HepG2 (cell line): ENCODE data around the gene PDLIM5. TPM values are rescaled to one million over a fixed set of nuclear protein-coding genes. Genes with fewer than 3 reads are reported as not detected.

Source experiments
- ATAC-seq: fragments of 200-7000 bp; cut with Tn5 transposase; 3 replicates; pipeline ENCODE4 v1.9.1; 2020; ENCODE audit warnings: mild to moderate bottlenecking, moderate library complexity
- BruUV-seq: library from RNA; stranded (reverse); fragments of 400-500 nt; replicated peaks from 2 replicates; lab custom pipeline; 2021; lab: Mats Ljungman, UMichigan
- CTCF ChIA-PET: fragments of 300-600 bp; formaldehyde crosslinking; extraction: SDS; loops from one replicate; lab custom pipeline; 2021; ENCODE audit warnings: low total read pairs, inconsistent platforms, low intra/inter-chr PET ratio; lab: Yijun Ruan, JAX
- POLR2A ChIA-PET: fragments of 350-600 bp; sonication (Branson Sonifier 250); formaldehyde crosslinking; loops from one replicate; lab custom pipeline; 2020; ENCODE audit warnings: antibody characterized with exemption, inconsistent platforms; lab: Yijun Ruan, JAX
- DNase-seq: peaks from one replicate; pipeline ENCODE4 v3.0.0-alpha.2; 2015; ENCODE audit warnings: low spot score
- FAIRE-seq: peaks from 3 replicates; lab custom pipeline; 2011; peaks lifted over from hg19 to GRCh38; lab: Jason Lieb, UNC
- H2AFZ ChIP-seq: one replicate; pipeline ENCODE4 v1.6.1; 2011; ENCODE audit warnings: low read length, inconsistent platforms
- H3K27ac ChIP-seq: fragments of 300-600 bp; 3 replicates; pipeline ENCODE4 v1.8.0; 2011; ENCODE audit warnings: mixed run types, mild to moderate bottlenecking, mixed read lengths, low read length, inconsistent platforms; ENCODE audit not compliant: insufficient read depth; ENCODE audit errors: extremely low read length
- H3K27me3 ChIP-seq, 2 experiments: fragments of 200-600 bp in 1 of 2; 2 replicates in 1 of 2; 3 replicates in 1 of 2; pipeline versions ENCODE4 v1.6.0 to v1.8.0; 2011; ENCODE audit warnings: low read length in 2 of 2, mild to moderate bottlenecking in 2 of 2, moderate library complexity in 2 of 2, inconsistent platforms in 1 of 2; ENCODE audit not compliant: insufficient read depth in 2 of 2, control insufficient read depth in 1 of 2
- H3K36me3 ChIP-seq, 2 experiments: fragments of 200-600 bp in 1 of 2; replicated peaks in 1 of 2; 2 replicates in 1 of 2; 3 replicates in 1 of 2; pipeline versions ENCODE4 v1.5.1 to v1.8.0; 2011; ENCODE audit warnings: low read length in 2 of 2, inconsistent platforms in 1 of 2; ENCODE audit not compliant: insufficient read depth in 2 of 2, control insufficient read depth in 1 of 2
- H3K4me1 ChIP-seq: 2 replicates; pipeline ENCODE4 v1.5.1; 2012; ENCODE audit warnings: low read length, inconsistent platforms; ENCODE audit not compliant: insufficient read depth
- H3K4me2 ChIP-seq: 2 replicates; pipeline ENCODE4 v1.6.0; 2011; ENCODE audit warnings: low read depth, low read length, inconsistent platforms
- H3K4me3 ChIP-seq, 3 experiments: fragments of 200-600 bp in 1 of 3; sonication (generic), shearing (Covaris generic) in 1 of 3; replicated peaks in 1 of 3; 2 replicates each; pipeline ENCODE4 v1.5.1; 2011 to 2016; ENCODE audit warnings: low read length in 3 of 3, inconsistent platforms in 2 of 3, low read depth in 2 of 3, mild to moderate bottlenecking in 2 of 3, control low read depth in 1 of 3, mixed read lengths in 1 of 3; ENCODE audit not compliant: insufficient read depth in 1 of 3
- H3K79me2 ChIP-seq: one replicate; pipeline ENCODE4 v1.6.1; 2011; ENCODE audit warnings: low read length, inconsistent platforms; ENCODE audit not compliant: insufficient read depth
- H3K9ac ChIP-seq: 2 replicates; pipeline ENCODE4 v1.6.0; 2011; ENCODE audit warnings: mild to moderate bottlenecking, low read depth, low read length, inconsistent platforms; ENCODE audit not compliant: insufficient read depth
- H3K9me3 ChIP-seq: 2 replicates; pipeline ENCODE4 v1.5.1; 2012; ENCODE audit warnings: mild to moderate bottlenecking, low read length
- H4K20me1 ChIP-seq: 2 replicates; pipeline ENCODE4 v1.6.0; 2011; ENCODE audit warnings: inconsistent platforms, mild to moderate bottlenecking, low read length, moderate library complexity; ENCODE audit not compliant: insufficient read depth
- AGO2 ChIP-seq: fragments of 200-400 bp; formaldehyde crosslinking; optimal IDR thresholded peaks from 2 replicates; pipeline ENCODE3; 2017; ENCODE audit warnings: mild to moderate bottlenecking, low read depth, low read length, moderate library complexity
- ATF6 ChIP-seq: sonication (generic); formaldehyde crosslinking; conservative IDR thresholded peaks from 2 replicates; pipeline ENCODE4 v1.4.0; 2020; ENCODE audit warnings: missing genetic modification reagents
- BATF2 ChIP-seq: sonication (generic); formaldehyde crosslinking; IDR thresholded peaks from 2 replicates; pipeline ENCODE4 v1.8.0; 2022; ENCODE audit warnings: mild to moderate bottlenecking, missing genetic modification reagents, moderate library complexity
- CBFB ChIP-seq: sonication (generic); formaldehyde crosslinking; IDR thresholded peaks from 2 replicates; pipeline ENCODE4 v1.4.0; 2020; ENCODE audit warnings: missing genetic modification reagents
- KLF11 ChIP-seq: IDR thresholded peaks from 2 replicates; pipeline ENCODE4 v1.6.1; 2016; ENCODE audit warnings: missing compliant biosample characterization
- MEIS2 ChIP-seq: sonication (generic); formaldehyde crosslinking; IDR thresholded peaks from 2 replicates; pipeline ENCODE4 v1.9.0; 2021; ENCODE audit warnings: mild to moderate bottlenecking, missing genetic modification reagents
- REST ChIP-seq, 2 experiments: IDR thresholded peaks; 2 replicates each; pipeline ENCODE4 v1.6.1; 2011 to 2012; ENCODE audit warnings: low read length in 2 of 2, borderline replicate concordance in 1 of 2, low read depth in 1 of 2, mild to moderate bottlenecking in 1 of 2, moderate library complexity in 1 of 2
- RFX5 ChIP-seq: IDR thresholded peaks from 2 replicates; pipeline ENCODE4 v1.6.1; 2011; ENCODE audit warnings: low read depth, low read length, improper control_type of control experiment
- THAP11 ChIP-seq: IDR thresholded peaks from 2 replicates; pipeline ENCODE4 v1.6.1; 2016; ENCODE audit warnings: missing biosample characterization, missing genetic modification reagents
- YEATS2 ChIP-seq: sonication (generic); formaldehyde crosslinking; IDR thresholded peaks from 2 replicates; pipeline ENCODE4 v1.4.0; 2020; ENCODE audit warnings: missing genetic modification reagents, borderline replicate concordance
- ZNF414 ChIP-seq: sonication (generic); formaldehyde crosslinking; IDR thresholded peaks from 2 replicates; pipeline ENCODE4 v1.5.0; 2020; ENCODE audit warnings: missing genetic modification reagents
- ZNF44 ChIP-seq: sonication (generic); formaldehyde crosslinking; IDR thresholded peaks from 2 replicates; pipeline ENCODE4 v1.5.1; 2020; ENCODE audit warnings: mild to moderate bottlenecking, missing genetic modification reagents
- ZNF7 ChIP-seq: IDR thresholded peaks from 2 replicates; pipeline ENCODE4 v1.6.1; 2016; ENCODE audit warnings: missing biosample characterization, missing genetic modification reagents
- WGBS: methylation state at CpG from one replicate; pipeline ENCODE4 v1.1.6; 2017; ENCODE audit warnings: low lambda C conversion rate; 5-methylcytosine and 5-hydroxymethylcytosine counted together
- in situ Hi-C: cut with HindIII; loops from 2 replicates; pipeline ENCODE4 v1.10.0; 2017; ENCODE audit warnings: low pct_unique_long_range_greater_than_20kb; ENCODE audit not compliant: extremely low pct_ligation_motif_present
- intact Hi-C: fragments of 100-400 bp; cut with micrococcal nuclease; formaldehyde crosslinking; loops from one replicate; pipeline ENCODE4 v1.10.0; 2022; ENCODE audit not compliant: unreplicated experiment
- polyA plus RNA-seq, 8 experiments: library from polyadenylated mRNA; depleted of rRNA in 3 of 8; stranded (reverse) in 7 of 8; unstranded in 1 of 8; fragments of >200 nt; fragmentation: Illumina TruSeq in 4 of 8; extraction: Trizol in 4 of 8; gene quantifications; 2 replicates each; pipeline versions ENCODE4 v1.2.1 to v1.2.3, GENCODE V29; 2011 to 2016; ENCODE audit warnings: low read depth in 4 of 8, missing spikeins in 1 of 8, mixed read lengths in 1 of 8; ENCODE audit not compliant: insufficient read depth in 1 of 8
- total RNA-seq, 5 experiments: library from RNA; depleted of rRNA; stranded (reverse); fragments of >200 nt; fragmentation: Illumina TruSeq; extraction: Trizol; gene quantifications; 2 replicates each; pipeline ENCODE4 v1.2.3, GENCODE V29; 2016; ENCODE audit warnings: low read depth in 1 of 5

PDLIM5 gene
- total and polyA plus RNA-seq, 2 of the 13 experiments (the other 11 are each of a cell fraction or from before 2014, with no cell fraction given), result 52.8 to 119 TPM

- no peaks in the 10 kb centered on the region for H3K79me2 ChIP-seq
- no peak overlapping the region for H3K27ac ChIP-seq
- no peaks in the 10 kb centered on the region for H3K9me3 ChIP-seq
- TF ChIP-seq ZNF44 (CRISPR knock-in tag), result no peak
- no peak for TF ChIP-seq YEATS2 (CRISPR knock-in tag)
- TF ChIP-seq RFX5, result no peak
- no peak for TF ChIP-seq REST (IDR thresholded peaks at IDR 0.05; ENCODE audit: borderline replicate concordance in 1 of 2, low read depth in 1 of 2, low read length in 2 of 2)
- TF ChIP-seq THAP11, result no peak
- TF ChIP-seq KLF11 (CRISPR knock-in tag), result no peak
- no peak for TF ChIP-seq BATF2 (CRISPR knock-in tag)
- no peak for TF ChIP-seq MEIS2 (CRISPR knock-in tag)
- TF ChIP-seq CBFB, result no peak
- no peak for TF ChIP-seq ZNF7 (CRISPR knock-in tag)
- no peak for TF ChIP-seq AGO2
- no peak for TF ChIP-seq ZNF414 (CRISPR knock-in tag)
- no peak for TF ChIP-seq ATF6 (CRISPR knock-in tag)
- POLR2A ChIA-PET, result no interaction called here
- H3K4me2 ChIP-seq, result no peak overlapping the region
- 98% methylated on average over 2 of the region's 2 CpGs for WGBS
- DNase-seq (no peak), FAIRE-seq (no peak), ATAC-seq (no peak)
- peaks cover 4 to 5% of the 10 kb centered on the region in 2 experiments; a peak in 3 of 5 replicates for H3K36me3 ChIP-seq
- H4K20me1 ChIP-seq, result no peaks in the 10 kb centered on the region
- CTCF ChIA-PET, result no interaction called here
- BruUV-seq, result no TSS peak
- in situ Hi-C loops, result loop anchor here (10.0 kb wide), 1 partner anchor 495 kb away; no protein-coding TSS in a partner anchor
- no peaks in the 10 kb centered on the region for H3K4me1 ChIP-seq
- intact Hi-C loops, result no loop called here
- no peak overlapping the region for H2AFZ ChIP-seq
- no peak overlapping the region for H3K4me3 ChIP-seq
- H3K9ac ChIP-seq, result no peak overlapping the region
- H3K27me3 ChIP-seq, result no peaks in the 10 kb centered on the region
Observed at GRCh38 chr4:94629837-94630236, 178.1 kb downstream of the PDLIM5 start.
